Fibroblast of the aortic adventitia (primary cell): ENCODE measurements around the gene DIP2C. TPM values are rescaled to one million over a fixed set of nuclear protein-coding genes. Genes with fewer than 3 reads are reported as not detected.
A peak's percentile ranks its signal among the peaks of the same experiment; 100 is the strongest.
"Not testable (repeated sequence)": the region's sequence is repeated elsewhere in the genome, so short reads cannot be mapped to it uniquely, and the experiment has no call there.

ENCODE experiments used
- DNase-seq: peaks from one replicate; pipeline ENCODE4 v3.0.0-alpha.2; 2010; ENCODE audit warnings: low read depth
- H3K4me3 ChIP-seq: 2 replicates; pipeline ENCODE4 v1.5.1; 2011; ENCODE audit warnings: low read depth, mild to moderate bottlenecking, control low read depth, low read length, moderate library complexity
- CTCF ChIP-seq: IDR thresholded peaks from 2 replicates; pipeline ENCODE4 v1.5.1; 2011; ENCODE audit warnings: mild to moderate bottlenecking, low read length, control low read depth, inconsistent platforms; ENCODE audit not compliant: insufficient read depth
- total RNA-seq: library from RNA; depleted of rRNA; stranded (reverse); fragments of >200 nt; gene quantifications from 2 replicates; pipeline ENCODE4 v1.2.3, GENCODE V29; 2012; ENCODE audit warnings: low replicate concordance

The DIP2C gene
- total RNA-seq, 1 donor, result 15.7 TPM

- DNase-seq, result peak; percentile 64
- TF ChIP-seq CTCF, result no peak
- no peak overlapping the region for H3K4me3 ChIP-seq
Observed at GRCh38 chr10:266974-267425, 422.5 kb downstream of the DIP2C start.

- DNase-seq, H3K4me3 ChIP-seq: not testable (repeated sequence)
Observed at GRCh38 chr10:265816-266588, 423.5 kb downstream of the DIP2C start.

GRCh38 chr10:265074-265440 is 424.4 kb downstream of the DIP2C start:
- DNase-seq, H3K4me3 ChIP-seq: not testable (repeated sequence)

GRCh38 chr10:264160-265073 is 425.1 kb downstream of the DIP2C start:
- not testable (repeated sequence) for H3K4me3 ChIP-seq, DNase-seq

DNA sequence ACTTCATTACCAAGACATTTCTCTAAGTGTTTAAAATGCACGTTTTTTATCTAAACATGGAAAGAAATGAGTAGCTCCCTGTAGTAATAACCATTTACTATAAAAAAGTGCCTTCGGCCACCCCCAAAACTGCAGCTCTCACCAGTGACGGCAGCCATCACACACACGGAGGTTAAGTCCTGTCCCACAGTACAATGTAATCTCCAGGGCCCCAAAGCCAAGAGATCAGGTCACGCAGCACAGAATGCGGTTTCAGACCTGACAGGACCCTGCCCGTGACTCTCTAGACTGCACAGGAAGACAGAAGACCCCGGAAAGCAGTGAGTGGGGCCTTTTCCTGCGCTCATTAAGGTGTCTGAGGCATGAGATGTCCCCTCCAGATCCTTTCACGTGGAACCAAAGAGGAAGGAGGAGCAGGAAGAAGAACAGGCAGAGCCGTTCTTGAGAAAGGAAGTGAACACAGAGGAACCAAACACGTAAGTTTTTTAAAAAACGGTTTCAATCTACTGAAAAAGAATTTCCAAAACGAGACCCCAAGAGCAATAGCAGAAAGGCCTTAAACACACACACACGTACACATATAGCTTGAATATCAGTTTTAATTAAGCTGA is 428.5 kb downstream of the DIP2C start:
- H3K4me3 ChIP-seq, result no peak overlapping the region
- DNase-seq, result no peak
- TF ChIP-seq CTCF, result no peak

GRCh38 chr10:251982-252582 is 437.4 kb downstream of the DIP2C start:
- no peak overlapping the region for H3K4me3 ChIP-seq
- no peak for TF ChIP-seq CTCF
- DNase-seq, result no peak

DNA sequence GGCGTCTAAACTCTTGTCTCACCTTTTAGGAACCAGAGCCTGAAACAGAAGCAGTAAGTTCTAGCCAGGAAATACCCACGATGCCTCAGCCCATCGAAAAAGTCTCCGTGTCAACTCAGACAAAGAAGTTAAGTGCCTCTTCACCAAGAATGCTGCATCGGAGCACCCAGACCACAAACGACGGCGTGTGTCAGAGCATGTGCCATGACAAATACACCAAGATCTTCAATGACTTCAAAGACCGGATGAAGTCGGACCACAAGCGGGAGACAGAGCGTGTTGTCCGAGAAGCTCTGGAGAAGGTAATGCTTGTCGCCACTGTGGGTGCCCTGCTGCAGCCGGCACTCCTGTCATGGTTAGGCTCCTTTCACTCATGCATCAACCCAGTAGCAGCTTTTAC is 441.2 kb downstream of the DIP2C start:
- no peak for TF ChIP-seq CTCF
- no peak overlapping the region for H3K4me3 ChIP-seq
- no peak for DNase-seq

DNA sequence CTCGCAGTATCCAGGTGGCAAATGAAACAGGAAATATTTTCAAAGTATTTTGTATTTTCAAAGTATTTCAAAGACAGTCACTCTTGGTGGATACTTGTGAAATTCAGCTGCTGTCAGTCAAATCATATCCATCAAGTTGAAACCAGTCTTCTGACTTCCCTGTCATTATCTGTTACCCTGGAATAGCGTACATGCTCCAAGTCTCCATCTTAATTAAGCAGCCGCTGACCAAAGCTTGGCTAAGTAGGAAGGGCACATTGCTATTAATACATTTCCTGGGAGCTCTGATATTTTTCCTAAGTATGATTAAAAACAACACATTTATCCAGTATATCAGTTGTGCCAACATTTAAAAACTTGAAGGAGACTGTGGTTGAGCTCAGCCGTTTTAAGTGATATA is 442.0 kb downstream of the DIP2C start:
- no peak for TF ChIP-seq CTCF
- DNase-seq, result no peak
- no peak overlapping the region for H3K4me3 ChIP-seq
